Gastrocnemius medialis (tissue), 4 donors: ENCODE measurements around the gene LRRC38. TPM values are rescaled to one million over a fixed set of nuclear protein-coding genes. Genes with fewer than 3 reads are reported as not detected.
"Not testable (repeated sequence)": the region's sequence is repeated elsewhere in the genome, so short reads cannot be mapped to it uniquely, and the experiment has no call there.

Experiments
- ATAC-seq, 2 donors: fragments of 150-250 bp; one replicate each; pipeline ENCODE4 v1.9.1; 2016
- DNase-seq, 2 donors: peaks; one replicate each; pipeline ENCODE4 v3.0.0-alpha.2; 2019
- H3K27ac ChIP-seq, 4 donors: fragments of 200-600 bp; sonication (generic); 1 replicate in 1 of 4; 2 replicates in 3 of 4; pipeline ENCODE4 v1.5.1; 2016 to 2018; ENCODE audit warnings: mild to moderate bottlenecking in 2 of 4, moderate library complexity in 1 of 4
- H3K27me3 ChIP-seq, 3 donors: fragments of 200-600 bp; sonication (generic) in 2 of 3; 1 replicate in 1 of 3; 2 replicates in 2 of 3; pipeline versions ENCODE4 v1.5.1 to v1.6.0; 2016 to 2019; ENCODE audit warnings: mild to moderate bottlenecking in 1 of 3, moderate library complexity in 1 of 3
- H3K36me3 ChIP-seq, 2 donors: fragments of 200-600 bp; sonication (generic) in 1 of 2; one replicate each; pipeline ENCODE4 v1.5.1; 2017 to 2018
- H3K4me1 ChIP-seq, 2 donors: fragments of 200-600 bp; sonication (generic) in 1 of 2; one replicate each; pipeline ENCODE4 v1.5.1; 2016 to 2017; ENCODE audit warnings: mild to moderate bottlenecking in 2 of 2
- H3K4me3 ChIP-seq, 4 donors: fragments of 200-600 bp; sonication (generic) in 3 of 4; 1 replicate in 1 of 4; 2 replicates in 3 of 4; pipeline ENCODE4 v1.5.1; 2016 to 2019; ENCODE audit warnings: mild to moderate bottlenecking in 2 of 4
- H3K9me3 ChIP-seq, 3 donors: fragments of 200-600 bp; sonication (generic) in 2 of 3; 1 replicate in 1 of 3; 2 replicates in 2 of 3; pipeline ENCODE4 v1.5.1; 2016 to 2019
- POLR2A ChIP-seq, 2 donors: fragments of 450-650 bp; IDR thresholded peaks; one replicate each; pipeline ENCODE4 v1.6.1; 2017; ENCODE audit warnings: antibody characterized with exemption in 2 of 2, mild to moderate bottlenecking in 2 of 2, moderate library complexity in 2 of 2
- in situ Hi-C, 4 donors: fragments of 200-750 bp; cut with MboI; loops; one replicate each; pipeline versions ENCODE4 v1.15.0 to v1.8.0; 2017; ENCODE audit warnings: low sequenced_read_pairs in 4 of 4
- intact Hi-C: fragments of 100-400 bp; cut with DNase I; formaldehyde crosslinking; loops from one replicate; pipeline ENCODE4 v1.15.1; 2023; ENCODE audit warnings: low total_unique reads
- total RNA-seq, 4 donors: library from RNA; depleted of rRNA; stranded (reverse); fragments of >200 nt; gene quantifications; one replicate each; pipeline versions ENCODE4 v1.1.0 to v1.2.3, GENCODE V29; 2016
- TF ChIP-seq, protein P1 (sequence below), 5 experiments: fragments of 450-650 bp in 3 of 5; fragments of 200-600 bp in 2 of 5; sonication (generic) in 2 of 5; IDR thresholded peaks in 4 of 5; conservative IDR thresholded peaks in 1 of 5; 1 replicate in 4 of 5; 2 replicates in 1 of 5; pipeline ENCODE4 v1.5.1; 2016 to 2019; ENCODE audit warnings: antibody characterized with exemption in 5 of 5, mild to moderate bottlenecking in 3 of 5, moderate library complexity in 3 of 5

The LRRC38 gene
- total RNA-seq, result 1 to 10 TPM; 2.1 to 6.8 (median 5.7) TPM

DNA sequence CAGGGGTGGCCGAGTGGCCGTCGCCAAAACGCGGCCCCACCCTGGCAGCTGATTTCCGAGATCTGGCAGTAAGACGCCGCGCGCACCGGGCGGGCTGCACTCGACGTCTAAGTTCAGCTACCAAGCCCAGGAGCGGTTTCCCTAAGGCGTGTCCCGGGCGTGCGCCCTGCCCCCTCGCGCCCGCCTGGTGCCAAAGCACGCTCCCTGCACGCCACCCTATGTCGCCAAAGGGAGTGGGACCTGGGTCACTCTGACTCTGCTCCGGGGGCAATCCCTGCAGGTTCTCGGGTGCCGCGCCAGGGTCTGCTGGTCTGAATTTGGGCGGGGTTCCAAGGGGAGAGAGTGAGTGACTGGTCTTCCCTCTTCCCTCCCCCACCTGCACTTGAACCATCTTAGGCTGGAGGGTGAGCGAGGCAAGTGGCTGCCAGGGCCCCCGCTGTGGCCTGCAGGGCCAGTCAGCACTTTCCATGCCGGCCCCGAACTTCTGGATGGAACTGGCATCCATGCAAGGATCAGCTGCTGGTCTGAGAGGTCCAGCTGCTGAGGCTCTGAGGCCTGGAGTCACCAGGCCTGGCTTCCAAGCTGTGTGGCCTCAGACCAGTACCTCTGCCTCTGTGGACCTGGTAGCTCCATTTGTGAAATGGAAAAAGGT lies at the start of gene LRRC38:
Gene LRRC38, minus strand, starts transcription at position 109 of the 652 bp plus-strand sequence. CDS start 410 bp downstream, outside the sequence.
- intact Hi-C loops, result loop anchor here (1.0 to 10.0 kb wide), 3 partner anchors 27 to 281 kb away; no protein-coding TSS in a partner anchor

GRCh38 chr1:13562981-13563380 lies 49.2 kb upstream of the LRRC38 start:
- DNase-seq, H3K27me3 ChIP-seq, ATAC-seq, H3K27ac ChIP-seq, H3K4me3 ChIP-seq, H3K9me3 ChIP-seq, H3K36me3 ChIP-seq, H3K4me1 ChIP-seq, intact Hi-C loops: not testable (repeated sequence)
- in situ Hi-C loops, result loop anchor here in 1 of 4 donors (25.0 kb wide), 1 partner anchor 101 kb away; no protein-coding TSS in a partner anchor

More for the DNA sequence above, at the start of gene LRRC38:
- in situ Hi-C loops, result no loop called here
- ATAC-seq, result peak; percentile 53 to 68
- peak; percentile 72 for TF ChIP-seq POLR2A (IDR thresholded peaks at IDR 0.05)
- TF ChIP-seq, protein P1, sequence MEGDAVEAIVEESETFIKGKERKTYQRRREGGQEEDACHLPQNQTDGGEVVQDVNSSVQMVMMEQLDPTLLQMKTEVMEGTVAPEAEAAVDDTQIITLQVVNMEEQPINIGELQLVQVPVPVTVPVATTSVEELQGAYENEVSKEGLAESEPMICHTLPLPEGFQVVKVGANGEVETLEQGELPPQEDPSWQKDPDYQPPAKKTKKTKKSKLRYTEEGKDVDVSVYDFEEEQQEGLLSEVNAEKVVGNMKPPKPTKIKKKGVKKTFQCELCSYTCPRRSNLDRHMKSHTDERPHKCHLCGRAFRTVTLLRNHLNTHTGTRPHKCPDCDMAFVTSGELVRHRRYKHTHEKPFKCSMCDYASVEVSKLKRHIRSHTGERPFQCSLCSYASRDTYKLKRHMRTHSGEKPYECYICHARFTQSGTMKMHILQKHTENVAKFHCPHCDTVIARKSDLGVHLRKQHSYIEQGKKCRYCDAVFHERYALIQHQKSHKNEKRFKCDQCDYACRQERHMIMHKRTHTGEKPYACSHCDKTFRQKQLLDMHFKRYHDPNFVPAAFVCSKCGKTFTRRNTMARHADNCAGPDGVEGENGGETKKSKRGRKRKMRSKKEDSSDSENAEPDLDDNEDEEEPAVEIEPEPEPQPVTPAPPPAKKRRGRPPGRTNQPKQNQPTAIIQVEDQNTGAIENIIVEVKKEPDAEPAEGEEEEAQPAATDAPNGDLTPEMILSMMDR (IDR thresholded peaks at IDR 0.05 in 4 of 5, conservative IDR thresholded peaks at IDR 0.05 in 1 of 5), result peak in 3 of 5 experiments; percentile 30 to 47 (median 45)
- peak within 1 kb of the TSS; percentile 57 to 73 (median 58) for H3K4me3 ChIP-seq
- H3K36me3 ChIP-seq, result no peaks in the 10 kb centered on the region
- H3K27me3 ChIP-seq, result no peaks in the 10 kb centered on the region
- peak; percentile 66 to 87 for DNase-seq
- peaks cover 29 to 30% of the 10 kb centered on the region in 2 donors for H3K4me1 ChIP-seq
- peak within 1 kb of the TSS; percentile 92 to 97 (median 94) for H3K27ac ChIP-seq
- no peaks in the 10 kb centered on the region for H3K9me3 ChIP-seq

- ATAC-seq (no peak), DNase-seq (no peak)
- Histone ChIP-seq H3K4me3 (no peak overlapping the region), H3K27ac (no peak overlapping the region), H3K27me3 (no peaks in the 10 kb centered on the region), H3K9me3 (no peaks in the 10 kb centered on the region), H3K4me1 (no peaks in the 10 kb centered on the region), H3K36me3 (no peaks in the 10 kb centered on the region)
- in situ Hi-C loops (loop anchor here in 1 of 4 donors (25.0 kb wide), 1 partner anchor 98 kb away; no protein-coding TSS in a partner anchor), intact Hi-C loops (no loop called here)
- TF ChIP-seq, protein P1 (IDR thresholded peaks at IDR 0.05 in 4 of 5, conservative IDR thresholded peaks at IDR 0.05 in 1 of 5), result no peak
- no peak for TF ChIP-seq POLR2A (IDR thresholded peaks at IDR 0.05)
These were observed 46.7 kb upstream of the LRRC38 start for GRCh38 chr1:13560541-13560940.

GRCh38 chr1:13556224-13556764 lies 42.5 kb upstream of the LRRC38 start:
- Histone ChIP-seq H3K4me3 (no peak overlapping the region), H3K36me3 (no peaks in the 10 kb centered on the region), H3K27ac (no peak overlapping the region), H3K9me3 (no peaks in the 10 kb centered on the region), H3K27me3 (no peaks in the 10 kb centered on the region), H3K4me1 (no peaks in the 10 kb centered on the region)
- TF ChIP-seq, protein P1 (IDR thresholded peaks at IDR 0.05 in 4 of 5, conservative IDR thresholded peaks at IDR 0.05 in 1 of 5), result no peak
- no peak for TF ChIP-seq POLR2A (IDR thresholded peaks at IDR 0.05)
- DNase-seq, result no peak
- ATAC-seq, result no peak
- in situ Hi-C loops, result loop anchor here in 1 of 4 donors (25.0 kb wide), 1 partner anchor 94 kb away; no protein-coding TSS in a partner anchor
- intact Hi-C loops, result no loop called here

DNA sequence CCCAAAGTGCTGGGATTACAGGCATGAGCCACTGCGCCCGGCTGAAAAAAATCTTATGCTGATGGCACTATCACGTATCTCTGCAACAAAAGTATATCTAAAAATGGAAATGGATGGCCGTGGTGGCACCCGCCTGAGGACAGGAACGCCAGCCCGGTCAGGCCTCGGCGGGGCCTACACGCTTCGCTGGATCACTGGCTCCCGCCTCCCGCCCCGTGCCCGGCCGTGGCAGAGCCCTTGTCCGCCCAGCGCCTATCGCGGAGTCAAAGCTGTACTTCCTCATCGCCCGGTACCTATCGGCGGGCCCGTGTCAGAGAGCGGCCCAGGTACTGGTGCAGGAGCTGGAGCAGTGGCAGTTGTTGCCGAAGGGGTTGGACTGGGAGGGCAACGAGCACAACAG lies 41.0 kb upstream of the LRRC38 start:
- TF ChIP-seq, protein P1 (IDR thresholded peaks at IDR 0.05 in 4 of 5, conservative IDR thresholded peaks at IDR 0.05 in 1 of 5), result no peak
- no peak for TF ChIP-seq POLR2A (IDR thresholded peaks at IDR 0.05)
- in situ Hi-C loops, result loop anchor here in 1 of 4 donors (25.0 kb wide), 1 partner anchor 92 kb away; no protein-coding TSS in a partner anchor
- intact Hi-C loops, result no loop called here

More for the DNA sequence above, 41.0 kb upstream of the LRRC38 start:
- no peaks in the 10 kb centered on the region for H3K36me3 ChIP-seq
- no peak for DNase-seq
- peaks cover 0 to 5% of the 10 kb centered on the region in 2 donors for H3K4me1 ChIP-seq
- no peak for ATAC-seq
- H3K27ac ChIP-seq, result no peak overlapping the region
- no peak overlapping the region for H3K4me3 ChIP-seq
- H3K9me3 ChIP-seq, result no peaks in the 10 kb centered on the region
- no peaks in the 10 kb centered on the region for H3K27me3 ChIP-seq
